Neuronal stem cell (in vitro differentiated cells): ENCODE results near the gene NPPC.

ENCODE experiments used
- DNase-seq: peaks from one replicate; pipeline ENCODE4 v3.0.0-alpha.2; 2013; ENCODE audit warnings: low spot score
- H2AFZ ChIP-seq: one replicate; pipeline ENCODE4 v1.6.1; 2013; ENCODE audit warnings: mild to moderate bottlenecking, low read length, inconsistent platforms
- H2AK5ac ChIP-seq: 2 replicates; pipeline ENCODE4 v1.6.1; 2013; ENCODE audit warnings: low read depth, mild to moderate bottlenecking, inconsistent platforms, low read length, moderate library complexity, mixed read lengths
- H2BK120ac ChIP-seq: 2 replicates; pipeline ENCODE4 v1.6.1; 2013; ENCODE audit warnings: low read depth, mild to moderate bottlenecking, inconsistent platforms, low read length, moderate library complexity, mixed read lengths
- H2BK12ac ChIP-seq: one replicate; pipeline ENCODE4 v1.6.1; 2013; ENCODE audit warnings: low read length, inconsistent platforms
- H2BK15ac ChIP-seq: 2 replicates; pipeline ENCODE4 v1.6.1; 2013; ENCODE audit warnings: mild to moderate bottlenecking, low read length, inconsistent platforms, mixed read lengths
- H2BK5ac ChIP-seq: one replicate; pipeline ENCODE4 v1.6.1; 2013; ENCODE audit warnings: inconsistent platforms, mild to moderate bottlenecking, low read length, moderate library complexity
- H3K14ac ChIP-seq: one replicate; pipeline ENCODE4 v1.6.1; 2013; ENCODE audit warnings: low read length, inconsistent platforms
- H3K18ac ChIP-seq: 2 replicates; pipeline ENCODE4 v1.6.1; 2013; ENCODE audit warnings: low read length, inconsistent platforms
- H3K23ac ChIP-seq: 2 replicates; pipeline ENCODE4 v1.6.1; 2013; ENCODE audit warnings: low read depth, mild to moderate bottlenecking, mixed read lengths, low read length, inconsistent platforms; ENCODE audit not compliant: poor library complexity
- H3K27ac ChIP-seq: replicated peaks from 3 replicates; pipeline ENCODE4 v1.5.1; 2013; ENCODE audit warnings: low read length, inconsistent platforms
- H3K27me3 ChIP-seq, 3 experiments: 2 replicates each; pipeline ENCODE4 v1.6.1; 2013; ENCODE audit warnings: low read length in 3 of 3, mild to moderate bottlenecking in 2 of 3, inconsistent platforms in 1 of 3, low read depth in 1 of 3, mixed read lengths in 1 of 3, moderate library complexity in 1 of 3; ENCODE audit not compliant: control insufficient read depth in 3 of 3, insufficient read depth in 3 of 3
- H3K36me3 ChIP-seq, 2 donors: replicated peaks in 1 of 2; 2 replicates each; pipeline ENCODE4 v1.6.1; 2013; ENCODE audit warnings: low read length in 2 of 2; ENCODE audit not compliant: control insufficient read depth in 2 of 2, insufficient read depth in 2 of 2
- H3K4ac ChIP-seq: 2 replicates; pipeline ENCODE4 v1.6.1; 2013; ENCODE audit warnings: inconsistent platforms, mild to moderate bottlenecking, low read length, moderate library complexity
- H3K4me1 ChIP-seq, 2 donors: 1 replicate in 1 of 2; 2 replicates in 1 of 2; pipeline ENCODE4 v1.6.1; 2013; ENCODE audit warnings: low read length in 2 of 2, low read depth in 1 of 2; ENCODE audit not compliant: control insufficient read depth in 2 of 2, insufficient read depth in 1 of 2
- H3K4me2 ChIP-seq: one replicate; pipeline ENCODE4 v1.6.1; 2013; ENCODE audit warnings: mild to moderate bottlenecking, low read length, inconsistent platforms; ENCODE audit not compliant: insufficient read depth, poor library complexity, severe bottlenecking
- H3K4me3 ChIP-seq, 2 donors: 2 replicates each; pipeline ENCODE4 v1.5.1; 2013; ENCODE audit warnings: low read length in 2 of 2, mild to moderate bottlenecking in 2 of 2, inconsistent platforms in 1 of 2, moderate library complexity in 1 of 2
- H3K79me1 ChIP-seq: one replicate; pipeline ENCODE4 v1.6.1; 2013; ENCODE audit warnings: low read depth, mild to moderate bottlenecking, inconsistent platforms, low read length, moderate library complexity
- H3K9ac ChIP-seq: one replicate; pipeline ENCODE4 v1.6.1; 2013; ENCODE audit warnings: mild to moderate bottlenecking, low read depth, low read length, inconsistent platforms; ENCODE audit not compliant: poor library complexity
- H3K9me3 ChIP-seq, 2 donors: replicated peaks in 1 of 2; 2 replicates each; pipeline versions ENCODE3 to v1.6.1; 2013; ENCODE audit warnings: low read length in 2 of 2, mild to moderate bottlenecking in 2 of 2, inconsistent platforms in 1 of 2, low read depth in 1 of 2, mixed read lengths in 1 of 2, moderate library complexity in 1 of 2; ENCODE audit not compliant: control insufficient read depth in 2 of 2, insufficient read depth in 1 of 2
- H4K8ac ChIP-seq: one replicate; pipeline ENCODE4 v1.6.1; 2013; ENCODE audit warnings: low read depth, mild to moderate bottlenecking, inconsistent platforms, low read length, moderate library complexity
- H4K91ac ChIP-seq: one replicate; pipeline ENCODE4 v1.6.1; 2013; ENCODE audit warnings: low read length, low read depth, mild to moderate bottlenecking, inconsistent platforms; ENCODE audit not compliant: poor library complexity
- WGBS, 2 donors: extraction: QIAGEN DNeasy Blood & Tissue Kit; methylation state at CpG; one replicate each; pipeline ENCODE4 v1.1.7; 2013; ENCODE audit warnings: missing lambda C conversion rate in 2 of 2, mixed read lengths in 1 of 2; ENCODE audit not compliant: insufficient read length in 2 of 2, insufficient replicate concordance in 1 of 2; ENCODE audit errors: extremely low coverage in 2 of 2; 5-methylcytosine and 5-hydroxymethylcytosine counted together

The NPPC gene

GRCh38 chr2:231957913-231958763 is 31.9 kb upstream of the NPPC start:
- Histone ChIP-seq H2BK5ac (no peak overlapping the region), H3K14ac (no peak overlapping the region), H3K4me2 (no peak overlapping the region), H3K27ac (no peak overlapping the region), H3K79me1 (no peaks in the 10 kb centered on the region), H4K8ac (no peak overlapping the region), H2AFZ (no peak overlapping the region), H3K9me3 (peaks cover 0 to 3% of the 10 kb centered on the region in 2 donors), H4K91ac (no peak overlapping the region), H3K9ac (no peak overlapping the region), H3K23ac (no peak overlapping the region), H3K4me1 (peaks cover 7 to 10% of the 10 kb centered on the region in 2 donors), H2BK120ac (no peak overlapping the region), H2BK15ac (no peak overlapping the region), H2AK5ac (no peak overlapping the region), H3K4ac (no peak overlapping the region), H3K18ac (no peak overlapping the region), H3K36me3 (no peaks in the 10 kb centered on the region), H2BK12ac (no peak overlapping the region), H3K27me3 (no peaks in the 10 kb centered on the region), H3K4me3 (no peak overlapping the region)
- no CpG with 5 or more reads among the region's 4 CpGs for WGBS, 2 donors
- no peak for DNase-seq

- H4K8ac ChIP-seq: no peak overlapping the region
- no peak overlapping the region for H3K4me3 ChIP-seq
- H3K27me3 ChIP-seq: no peaks in the 10 kb centered on the region
- no peak overlapping the region for H2BK5ac ChIP-seq
- no peaks in the 10 kb centered on the region for H3K36me3 ChIP-seq
- H2BK120ac ChIP-seq: no peak overlapping the region
- no peak overlapping the region for H3K4ac ChIP-seq
- H3K9me3 ChIP-seq: no peaks in the 10 kb centered on the region
- no CpG with 5 or more reads among the region's 8 CpGs for WGBS, 2 donors
- no peak for DNase-seq
- no peak overlapping the region for H3K14ac ChIP-seq
- no peak overlapping the region for H2AFZ ChIP-seq
- H2BK15ac ChIP-seq: no peak overlapping the region
- H3K27ac ChIP-seq: no peak overlapping the region
- no peaks in the 10 kb centered on the region for H3K79me1 ChIP-seq
- H3K9ac ChIP-seq: no peak overlapping the region
- H2AK5ac ChIP-seq: no peak overlapping the region
- H4K91ac ChIP-seq: no peak overlapping the region
- H3K4me1 ChIP-seq: peaks cover 7% of the 10 kb centered on the region in 2 donors
- H3K18ac ChIP-seq: no peak overlapping the region
- H2BK12ac ChIP-seq: no peak overlapping the region
- H3K23ac ChIP-seq: no peak overlapping the region
- H3K4me2 ChIP-seq: no peak overlapping the region
Observed at GRCh38 chr2:231955758-231956472, 29.7 kb upstream of the NPPC start.

GRCh38 chr2:231951452-231952035 is 25.3 kb upstream of the NPPC start:
- H3K27ac ChIP-seq: no peak overlapping the region
- no peak overlapping the region for H4K91ac ChIP-seq
- WGBS, 2 donors: no CpG with 5 or more reads among the region's 2 CpGs
- H2BK12ac ChIP-seq: no peak overlapping the region
- no peak overlapping the region for H3K4me2 ChIP-seq
- H3K9me3 ChIP-seq: no peaks in the 10 kb centered on the region
- DNase-seq: no peak
- H3K4ac ChIP-seq: no peak overlapping the region
- no peak overlapping the region for H4K8ac ChIP-seq
- H2AK5ac ChIP-seq: no peak overlapping the region
- no peak overlapping the region for H2AFZ ChIP-seq
- no peak overlapping the region for H2BK120ac ChIP-seq
- no peak overlapping the region for H3K4me3 ChIP-seq
- no peaks in the 10 kb centered on the region for H3K36me3 ChIP-seq
- H3K23ac ChIP-seq: no peak overlapping the region
- no peak overlapping the region for H3K9ac ChIP-seq
- H2BK15ac ChIP-seq: no peak overlapping the region
- H3K79me1 ChIP-seq: no peaks in the 10 kb centered on the region
- no peak overlapping the region for H3K14ac ChIP-seq
- peaks cover 5 to 7% of the 10 kb centered on the region in 2 donors for H3K4me1 ChIP-seq
- H3K18ac ChIP-seq: no peak overlapping the region
- H3K27me3 ChIP-seq: no peaks in the 10 kb centered on the region
- H2BK5ac ChIP-seq: no peak overlapping the region

GRCh38 chr2:231947694-231948093 is 21.5 kb upstream of the NPPC start:
- no peak overlapping the region for H2BK12ac ChIP-seq
- H3K4ac ChIP-seq: no peak overlapping the region
- no peaks in the 10 kb centered on the region for H3K27me3 ChIP-seq
- WGBS, 2 donors: no CpG with 5 or more reads among the region's 7 CpGs
- H3K4me1 ChIP-seq: no peaks in the 10 kb centered on the region
- no peak overlapping the region for H2BK15ac ChIP-seq
- no peak overlapping the region for H2AFZ ChIP-seq
- no peak overlapping the region for H4K91ac ChIP-seq
- no peaks in the 10 kb centered on the region for H3K79me1 ChIP-seq
- no peak for DNase-seq
- no peak overlapping the region for H3K18ac ChIP-seq
- no peak overlapping the region for H3K23ac ChIP-seq
- H2BK120ac ChIP-seq: no peak overlapping the region
- no peak overlapping the region for H4K8ac ChIP-seq
- H3K14ac ChIP-seq: no peak overlapping the region
- H3K36me3 ChIP-seq: no peaks in the 10 kb centered on the region
- no peak overlapping the region for H3K27ac ChIP-seq
- no peak overlapping the region for H3K9ac ChIP-seq
- H2BK5ac ChIP-seq: no peak overlapping the region
- H3K9me3 ChIP-seq: no peaks in the 10 kb centered on the region
- no peak overlapping the region for H3K4me2 ChIP-seq
- H3K4me3 ChIP-seq: no peak overlapping the region
- H2AK5ac ChIP-seq: no peak overlapping the region
